Lung microvascular endothelial cell (primary cell): ENCODE results near the gene GAS2. TPM values are rescaled to one million over a fixed set of nuclear protein-coding genes. Genes with fewer than 3 reads are reported as not detected.

Experiments used
- DNase-seq, 2 donors: peaks; one replicate each; pipeline versions ENCODE4 v3.0.0 to v3.0.0-alpha.2; 2010; ENCODE audit warnings: low read depth in 2 of 2
- total RNA-seq: library from RNA; depleted of rRNA; stranded (reverse); fragments of >200 nt; gene quantifications from 2 replicates; pipeline ENCODE4 v1.2.1, GENCODE V29; 2014

The GAS2 gene
- total RNA-seq, 1 donor from 2014 or later = 0.60 TPM

GRCh38 chr11:22671751-22672150, 5.3 kb downstream of the GAS2 start:
- no peak for DNase-seq

GRCh38 chr11:22674470-22675439, 8.3 kb downstream of the GAS2 start:
- no peak for DNase-seq

GRCh38 chr11:22677153-22677903, 10.9 kb downstream of the GAS2 start:
- no peak for DNase-seq

GRCh38 chr11:22680628-22681027, 14.2 kb downstream of the GAS2 start:
- DNase-seq = no peak

GRCh38 chr11:22681281-22681812, 14.9 kb downstream of the GAS2 start:
- DNase-seq = no peak

GRCh38 chr11:22684082-22684481, 17.7 kb downstream of the GAS2 start:
- no peak for DNase-seq

GRCh38 chr11:22685111-22685510, 18.7 kb downstream of the GAS2 start:
- DNase-seq = no peak

- no peak for DNase-seq
Measured at GRCh38 chr11:22688914-22689313, 22.5 kb downstream of the GAS2 start.

GRCh38 chr11:22690257-22690656, 23.8 kb downstream of the GAS2 start:
- no peak for DNase-seq

GRCh38 chr11:22690871-22691270, 24.5 kb downstream of the GAS2 start:
- no peak for DNase-seq

- no peak for DNase-seq
Measured at GRCh38 chr11:22699388-22699787, 33.0 kb downstream of the GAS2 start.

- no peak for DNase-seq
Measured at GRCh38 chr11:22702031-22702430, 35.6 kb downstream of the GAS2 start.

GRCh38 chr11:22703040-22703439, 36.6 kb downstream of the GAS2 start:
- DNase-seq = peak; percentile 85

- peak; percentile 2 to 8 for DNase-seq
Measured at GRCh38 chr11:22703591-22703990, 37.2 kb downstream of the GAS2 start.

- DNase-seq = no peak
Measured at GRCh38 chr11:22707119-22707899, 40.9 kb downstream of the GAS2 start.

GRCh38 chr11:22711071-22711770, 44.8 kb downstream of the GAS2 start:
- DNase-seq = no peak

- DNase-seq = no peak
Measured at GRCh38 chr11:22711880-22712279, 45.5 kb downstream of the GAS2 start.

GRCh38 chr11:22713336-22713735, 46.9 kb downstream of the GAS2 start:
- DNase-seq = no peak

- DNase-seq = no peak
Measured at GRCh38 chr11:22715971-22716370, 49.6 kb downstream of the GAS2 start.

- no peak for DNase-seq
Measured at GRCh38 chr11:22720457-22720856, 54.0 kb downstream of the GAS2 start.

- DNase-seq = no peak
Measured at GRCh38 chr11:22723274-22723673, 56.9 kb downstream of the GAS2 start.
